Measurements from ENCODE around the gene RHOBTB1.

DNA sequence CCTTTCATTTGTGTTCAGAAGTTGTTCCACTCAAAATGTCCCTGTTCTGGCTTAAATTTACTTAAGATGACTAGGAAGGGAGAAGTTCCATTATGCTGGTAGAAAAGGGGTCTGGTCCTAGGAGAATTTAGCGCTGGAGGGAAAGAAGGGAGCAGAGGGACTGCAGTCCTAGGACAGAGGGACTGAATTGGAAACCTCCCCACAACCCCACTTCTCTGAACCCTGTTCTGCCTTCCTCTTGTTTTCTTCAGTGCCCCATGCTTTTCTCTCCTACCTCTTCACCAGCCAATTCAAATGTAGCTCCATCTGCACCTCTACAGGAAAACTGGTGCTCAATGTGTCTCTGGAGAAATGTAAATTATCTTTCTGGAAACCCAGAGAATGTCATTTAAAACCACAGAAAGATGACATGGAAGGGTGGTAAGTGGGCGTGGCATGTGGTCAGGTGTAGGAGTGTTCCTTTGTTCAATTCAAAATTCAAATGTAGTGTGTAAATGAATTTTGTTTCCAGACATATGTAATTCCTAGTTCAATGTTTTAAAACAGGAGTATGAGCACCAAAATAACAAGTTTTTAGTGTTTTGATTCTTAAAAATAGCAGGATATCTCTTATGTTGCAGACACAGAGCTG is 24.0 kb upstream of the RHOBTB1 start:
- TF ChIP-seq, protein P1, sequence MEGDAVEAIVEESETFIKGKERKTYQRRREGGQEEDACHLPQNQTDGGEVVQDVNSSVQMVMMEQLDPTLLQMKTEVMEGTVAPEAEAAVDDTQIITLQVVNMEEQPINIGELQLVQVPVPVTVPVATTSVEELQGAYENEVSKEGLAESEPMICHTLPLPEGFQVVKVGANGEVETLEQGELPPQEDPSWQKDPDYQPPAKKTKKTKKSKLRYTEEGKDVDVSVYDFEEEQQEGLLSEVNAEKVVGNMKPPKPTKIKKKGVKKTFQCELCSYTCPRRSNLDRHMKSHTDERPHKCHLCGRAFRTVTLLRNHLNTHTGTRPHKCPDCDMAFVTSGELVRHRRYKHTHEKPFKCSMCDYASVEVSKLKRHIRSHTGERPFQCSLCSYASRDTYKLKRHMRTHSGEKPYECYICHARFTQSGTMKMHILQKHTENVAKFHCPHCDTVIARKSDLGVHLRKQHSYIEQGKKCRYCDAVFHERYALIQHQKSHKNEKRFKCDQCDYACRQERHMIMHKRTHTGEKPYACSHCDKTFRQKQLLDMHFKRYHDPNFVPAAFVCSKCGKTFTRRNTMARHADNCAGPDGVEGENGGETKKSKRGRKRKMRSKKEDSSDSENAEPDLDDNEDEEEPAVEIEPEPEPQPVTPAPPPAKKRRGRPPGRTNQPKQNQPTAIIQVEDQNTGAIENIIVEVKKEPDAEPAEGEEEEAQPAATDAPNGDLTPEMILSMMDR (IDR thresholded peaks at IDR 0.05; ENCODE audit: low read depth, low read length, poor library complexity, severe bottlenecking), result no peak
- TF ChIP-seq EZH2phosphoT487 (IDR thresholded peaks at IDR 0.05; ENCODE audit: borderline replicate concordance, low read length), result no peak

Data from DOHH2 (cell line).